PC-9 (cell line): ENCODE measurements around the gene RMI2.

Source experiments
- EZH2 ChIP-seq: fragments of 200-600 bp; sonication (generic); IDR thresholded peaks from 2 replicates; pipeline ENCODE4 v1.8.0; 2017; ENCODE audit warnings: antibody characterized with exemption, low read depth
- TF ChIP-seq, protein P1 (sequence below): fragments of 200-600 bp; sonication (generic); conservative IDR thresholded peaks from 2 replicates; pipeline ENCODE4 v1.6.1; 2017; ENCODE audit warnings: mixed run types, antibody characterized with exemption, mild to moderate bottlenecking, moderate library complexity

DNA sequence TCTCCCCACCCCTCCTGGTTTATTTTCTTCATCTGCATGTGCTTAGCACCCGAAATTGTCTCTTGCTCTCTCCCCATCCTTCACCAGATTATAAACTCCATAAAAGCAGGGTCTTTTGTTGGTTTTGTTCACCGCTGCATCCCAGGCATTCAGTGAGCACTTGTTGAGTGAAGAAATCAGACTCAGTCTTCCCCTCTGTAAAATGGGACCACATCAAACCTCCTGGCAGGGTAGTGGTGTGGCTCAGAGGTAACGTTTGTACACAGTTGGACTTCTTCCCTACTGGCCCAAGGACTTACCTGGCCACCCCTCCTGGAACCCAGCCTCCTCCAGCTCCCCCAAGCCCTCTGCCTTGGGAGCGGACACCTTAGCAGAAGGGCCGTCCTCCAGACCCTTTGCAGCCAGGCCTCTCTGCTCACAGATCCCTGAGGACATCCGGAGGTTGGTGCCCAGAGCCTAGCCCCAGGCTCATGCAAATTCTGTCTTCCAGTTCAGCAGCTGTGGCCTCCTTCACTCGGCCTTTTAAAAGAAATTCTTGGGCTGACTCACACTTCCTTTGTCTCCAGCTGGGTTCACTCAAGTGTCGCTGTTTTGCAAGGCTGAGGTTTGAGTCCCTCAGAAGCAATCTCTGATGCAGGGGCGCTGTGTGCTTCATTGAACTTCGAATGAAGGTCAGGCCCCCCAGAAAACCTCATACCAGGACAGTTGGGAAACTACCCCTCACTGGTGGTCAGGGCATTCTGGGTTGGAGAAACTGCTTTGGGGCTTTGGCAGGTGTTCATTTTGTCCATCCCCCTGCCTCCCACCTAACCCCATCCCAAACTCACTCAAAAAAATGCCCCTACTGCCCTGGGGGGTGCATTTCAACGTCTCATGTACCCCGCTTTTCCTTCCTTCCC lies 16.8 kb upstream of the RMI2 start:
- TF ChIP-seq, protein P1, sequence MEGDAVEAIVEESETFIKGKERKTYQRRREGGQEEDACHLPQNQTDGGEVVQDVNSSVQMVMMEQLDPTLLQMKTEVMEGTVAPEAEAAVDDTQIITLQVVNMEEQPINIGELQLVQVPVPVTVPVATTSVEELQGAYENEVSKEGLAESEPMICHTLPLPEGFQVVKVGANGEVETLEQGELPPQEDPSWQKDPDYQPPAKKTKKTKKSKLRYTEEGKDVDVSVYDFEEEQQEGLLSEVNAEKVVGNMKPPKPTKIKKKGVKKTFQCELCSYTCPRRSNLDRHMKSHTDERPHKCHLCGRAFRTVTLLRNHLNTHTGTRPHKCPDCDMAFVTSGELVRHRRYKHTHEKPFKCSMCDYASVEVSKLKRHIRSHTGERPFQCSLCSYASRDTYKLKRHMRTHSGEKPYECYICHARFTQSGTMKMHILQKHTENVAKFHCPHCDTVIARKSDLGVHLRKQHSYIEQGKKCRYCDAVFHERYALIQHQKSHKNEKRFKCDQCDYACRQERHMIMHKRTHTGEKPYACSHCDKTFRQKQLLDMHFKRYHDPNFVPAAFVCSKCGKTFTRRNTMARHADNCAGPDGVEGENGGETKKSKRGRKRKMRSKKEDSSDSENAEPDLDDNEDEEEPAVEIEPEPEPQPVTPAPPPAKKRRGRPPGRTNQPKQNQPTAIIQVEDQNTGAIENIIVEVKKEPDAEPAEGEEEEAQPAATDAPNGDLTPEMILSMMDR: no peak
- no peak for TF ChIP-seq EZH2
